Measurements from ENCODE around the gene SCG5.

- TF ChIP-seq CTCF (IDR thresholded peaks at IDR 0.05) = no peak
- no peak for TF ChIP-seq POLR2AphosphoS5 (IDR thresholded peaks at IDR 0.05; ENCODE audit: insufficient read depth in 1 of 2, low read depth in 1 of 2)
- no peak for TF ChIP-seq POLR2A (IDR thresholded peaks at IDR 0.05)
Observed at GRCh38 chr15:32739522-32740063, 98.1 kb downstream of the SCG5 start.

All from vagina (tissue), 2 donors.